Measurements from ENCODE around the gene CLCN7.

DNA sequence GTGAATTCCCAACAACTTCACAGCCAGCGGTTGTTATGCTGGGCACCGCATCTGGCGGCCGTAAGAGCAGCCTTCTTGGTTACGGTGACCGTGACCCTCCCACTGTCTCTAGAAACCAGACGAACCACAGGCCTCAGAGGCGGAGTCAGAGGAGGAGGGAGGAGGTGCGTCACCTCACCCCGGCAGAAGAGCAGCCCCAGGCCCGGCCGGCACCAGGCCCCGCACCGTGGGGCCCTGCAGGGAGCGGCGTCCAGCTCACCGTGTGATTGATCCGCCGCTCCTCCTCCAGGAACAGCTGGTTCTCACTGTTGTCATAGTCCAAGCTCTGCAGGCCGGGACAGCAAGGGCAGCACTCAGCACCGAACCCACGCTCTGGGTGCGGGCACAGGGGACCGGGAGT lies 13.7 kb downstream of the CLCN7 start:
- TF ChIP-seq, protein P1, sequence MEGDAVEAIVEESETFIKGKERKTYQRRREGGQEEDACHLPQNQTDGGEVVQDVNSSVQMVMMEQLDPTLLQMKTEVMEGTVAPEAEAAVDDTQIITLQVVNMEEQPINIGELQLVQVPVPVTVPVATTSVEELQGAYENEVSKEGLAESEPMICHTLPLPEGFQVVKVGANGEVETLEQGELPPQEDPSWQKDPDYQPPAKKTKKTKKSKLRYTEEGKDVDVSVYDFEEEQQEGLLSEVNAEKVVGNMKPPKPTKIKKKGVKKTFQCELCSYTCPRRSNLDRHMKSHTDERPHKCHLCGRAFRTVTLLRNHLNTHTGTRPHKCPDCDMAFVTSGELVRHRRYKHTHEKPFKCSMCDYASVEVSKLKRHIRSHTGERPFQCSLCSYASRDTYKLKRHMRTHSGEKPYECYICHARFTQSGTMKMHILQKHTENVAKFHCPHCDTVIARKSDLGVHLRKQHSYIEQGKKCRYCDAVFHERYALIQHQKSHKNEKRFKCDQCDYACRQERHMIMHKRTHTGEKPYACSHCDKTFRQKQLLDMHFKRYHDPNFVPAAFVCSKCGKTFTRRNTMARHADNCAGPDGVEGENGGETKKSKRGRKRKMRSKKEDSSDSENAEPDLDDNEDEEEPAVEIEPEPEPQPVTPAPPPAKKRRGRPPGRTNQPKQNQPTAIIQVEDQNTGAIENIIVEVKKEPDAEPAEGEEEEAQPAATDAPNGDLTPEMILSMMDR (IDR thresholded peaks at IDR 0.05), result no peak
- TF ChIP-seq POLR2AphosphoS5 (IDR thresholded peaks at IDR 0.05), result no peak
- no peak for TF ChIP-seq POLR2A (IDR thresholded peaks at IDR 0.05)

Measured in prostate gland (tissue), 2 donors.